IMR-90 (cell line): Measurements from ENCODE around the gene RETREG1. TPM values are rescaled to one million over a fixed set of nuclear protein-coding genes. Genes with fewer than 3 reads are reported as not detected.

Source experiments
- ATAC-seq: fragments of 200-7000 bp; cut with Tn5 transposase; 2 replicates; pipeline ENCODE4 v1.9.1; 2020; ENCODE audit warnings: low read depth, mild to moderate bottlenecking, moderate library complexity
- BruUV-seq: library from RNA; stranded (reverse); fragments of 400-500 nt; replicated peaks from 2 replicates; lab custom pipeline; 2021; lab: Mats Ljungman, UMichigan
- CTCF ChIA-PET: fragments of 300-600 bp; formaldehyde crosslinking; extraction: SDS; loops from one replicate; lab custom pipeline; 2021; ENCODE audit warnings: antibody characterized with exemption; lab: Yijun Ruan, JAX
- POLR2A ChIA-PET: fragments of 300-600 bp; sonication (Branson Sonifier 250); formaldehyde crosslinking; loops from one replicate; lab custom pipeline; 2022; ENCODE audit warnings: antibody characterized with exemption; ENCODE audit not compliant: unreplicated experiment; lab: Charles Lee
- DNase-seq: peaks from one replicate; pipeline ENCODE4 v3.0.0; 2013
- H2AFZ ChIP-seq: replicated peaks from 2 replicates; pipeline ENCODE3; 2013; ENCODE audit warnings: low read length, mild to moderate bottlenecking; ENCODE audit not compliant: poor library complexity
- H2AK5ac ChIP-seq: 2 replicates; pipeline ENCODE4 v1.6.1; 2013; ENCODE audit warnings: low read depth, low read length, inconsistent platforms
- H2AK9ac ChIP-seq: replicated peaks from 2 replicates; pipeline ENCODE3; 2013; ENCODE audit warnings: mild to moderate bottlenecking, low read depth, low read length, moderate library complexity; ENCODE audit not compliant: poor library complexity
- H2BK120ac ChIP-seq: 2 replicates; pipeline ENCODE4 v1.6.1; 2013; ENCODE audit warnings: low read depth, low read length, inconsistent platforms
- H2BK15ac ChIP-seq: 3 replicates; pipeline ENCODE4 v1.6.1; 2013; ENCODE audit warnings: low read depth, low read length, inconsistent platforms
- H2BK20ac ChIP-seq: 2 replicates; pipeline ENCODE4 v1.6.1; 2013; ENCODE audit warnings: low read depth, mild to moderate bottlenecking, inconsistent platforms, low read length, moderate library complexity
- H2BK5ac ChIP-seq: 2 replicates; pipeline ENCODE4 v1.6.1; 2013; ENCODE audit warnings: mild to moderate bottlenecking, low read depth, low read length, inconsistent platforms; ENCODE audit not compliant: poor library complexity, severe bottlenecking
- H3K14ac ChIP-seq: replicated peaks from 2 replicates; pipeline ENCODE4 v1.6.1; 2013; ENCODE audit warnings: low read depth, low read length, inconsistent platforms
- H3K18ac ChIP-seq: 2 replicates; pipeline ENCODE4 v1.6.1; 2013; ENCODE audit warnings: low read depth, low read length, control low read depth
- H3K23ac ChIP-seq: 2 replicates; pipeline ENCODE4 v1.6.1; 2013; ENCODE audit warnings: low read depth, low read length, inconsistent platforms
- H3K27ac ChIP-seq: 2 replicates; pipeline ENCODE4 v1.5.1; 2013; ENCODE audit warnings: mild to moderate bottlenecking, control low read depth, low read length; ENCODE audit not compliant: insufficient read depth
- H3K27me3 ChIP-seq: 2 replicates; pipeline ENCODE4 v1.6.1; 2013; ENCODE audit warnings: low read length; ENCODE audit not compliant: control insufficient read depth, insufficient read depth
- H3K36me3 ChIP-seq: 2 replicates; pipeline ENCODE4 v1.6.1; 2013; ENCODE audit warnings: low read length, mixed read lengths; ENCODE audit not compliant: control insufficient read depth, insufficient read depth
- H3K4ac ChIP-seq: 2 replicates; pipeline ENCODE4 v1.6.1; 2013; ENCODE audit warnings: low read depth, low read length, inconsistent platforms
- H3K4me1 ChIP-seq: 2 replicates; pipeline ENCODE4 v1.6.1; 2013; ENCODE audit warnings: low read length, mixed read lengths; ENCODE audit not compliant: control insufficient read depth, insufficient read depth
- H3K4me2 ChIP-seq: 2 replicates; pipeline ENCODE4 v1.6.1; 2013; ENCODE audit warnings: low read depth, mild to moderate bottlenecking, control low read depth, low read length, moderate library complexity
- H3K4me3 ChIP-seq: 2 replicates; pipeline ENCODE4 v1.5.1; 2013; ENCODE audit warnings: low read depth, mild to moderate bottlenecking, control low read depth, low read length, moderate library complexity; ENCODE audit not compliant: insufficient read depth
- H3K56ac ChIP-seq: 2 replicates; pipeline ENCODE4 v1.6.1; 2013; ENCODE audit warnings: low read length, inconsistent platforms; ENCODE audit not compliant: insufficient read depth; ENCODE audit errors: extremely low read depth
- H3K79me1 ChIP-seq, 2 experiments: 2 replicates each; pipeline ENCODE4 v1.6.1; 2013; ENCODE audit warnings: low read length in 2 of 2, inconsistent platforms in 1 of 2, low read depth in 1 of 2
- H3K9ac ChIP-seq: 2 replicates; pipeline ENCODE4 v1.6.1; 2013; ENCODE audit warnings: low read depth, low read length, control low read depth
- H3K9me1 ChIP-seq: 2 replicates; pipeline ENCODE4 v1.6.1; 2013; ENCODE audit warnings: low read length, inconsistent platforms; ENCODE audit not compliant: insufficient read depth
- H3K9me3 ChIP-seq: 2 replicates; pipeline ENCODE4 v1.6.1; 2013; ENCODE audit warnings: low read length; ENCODE audit not compliant: control insufficient read depth, insufficient read depth
- H4K20me1 ChIP-seq: 2 replicates; pipeline ENCODE4 v1.6.1; 2013; ENCODE audit warnings: low read length, inconsistent platforms; ENCODE audit not compliant: insufficient read depth
- H4K5ac ChIP-seq: 2 replicates; pipeline ENCODE4 v1.6.1; 2013; ENCODE audit warnings: mild to moderate bottlenecking, low read depth, low read length, control low read depth
- H4K8ac ChIP-seq, 2 experiments: 2 replicates each; pipeline ENCODE4 v1.6.1; 2013; ENCODE audit warnings: low read depth in 2 of 2, low read length in 2 of 2, control low read depth in 1 of 2, inconsistent platforms in 1 of 2
- H4K91ac ChIP-seq: 2 replicates; pipeline ENCODE4 v1.6.1; 2013; ENCODE audit warnings: low read depth, low read length, inconsistent platforms; ENCODE audit not compliant: insufficient read depth
- BHLHE40 ChIP-seq: fragments of 150-350 bp; IDR thresholded peaks from 2 replicates; pipeline ENCODE4 v1.6.1; 2016; ENCODE audit warnings: mild to moderate bottlenecking, low read depth, low read length
- CEBPB ChIP-seq: IDR thresholded peaks from 2 replicates; pipeline ENCODE4 v1.6.1; 2012; ENCODE audit warnings: low read depth, low read length, improper control_type of control experiment
- CHD1 ChIP-seq: IDR thresholded peaks from 2 replicates; pipeline ENCODE4 v1.6.1; 2012; ENCODE audit warnings: low read depth, low read length, improper control_type of control experiment
- ELK1 ChIP-seq: fragments of 150-350 bp; IDR thresholded peaks from 2 replicates; pipeline ENCODE4 v1.6.1; 2016; ENCODE audit warnings: low read depth, mild to moderate bottlenecking, low read length, moderate library complexity, borderline replicate concordance
- FOS ChIP-seq: fragments of 150-350 bp; IDR thresholded peaks from 2 replicates; pipeline ENCODE4 v1.6.1; 2016; ENCODE audit warnings: low read depth, low read length
- MAFK ChIP-seq: IDR thresholded peaks from 2 replicates; pipeline ENCODE4 v1.6.1; 2012; ENCODE audit warnings: low read depth, low read length, improper control_type of control experiment
- MAZ ChIP-seq: IDR thresholded peaks from 2 replicates; pipeline ENCODE4 v1.6.1; 2012; ENCODE audit warnings: low read depth, mild to moderate bottlenecking, low read length, improper control_type of control experiment, moderate library complexity, borderline replicate concordance
- MXI1 ChIP-seq: IDR thresholded peaks from 2 replicates; pipeline ENCODE4 v1.6.1; 2012; ENCODE audit warnings: low read depth, mild to moderate bottlenecking, low read length, moderate library complexity, borderline replicate concordance
- NFE2L2 ChIP-seq: fragments of 150-350 bp; IDR thresholded peaks from 2 replicates; pipeline ENCODE4 v1.6.1; 2016; ENCODE audit warnings: low read depth, mild to moderate bottlenecking, low read length
- POLR2A ChIP-seq: IDR thresholded peaks from 2 replicates; pipeline ENCODE4 v1.6.1; 2012; ENCODE audit warnings: mild to moderate bottlenecking, low read depth, low read length
- RAD21 ChIP-seq: IDR thresholded peaks from 2 replicates; pipeline ENCODE4 v1.6.1; 2012; ENCODE audit warnings: low read length, improper control_type of control experiment
- RCOR1 ChIP-seq: IDR thresholded peaks from 2 replicates; pipeline ENCODE4 v1.6.1; 2012; ENCODE audit warnings: mild to moderate bottlenecking, low read length, improper control_type of control experiment; ENCODE audit not compliant: insufficient replicate concordance
- RFX5 ChIP-seq: IDR thresholded peaks from 2 replicates; pipeline ENCODE4 v1.8.0; 2012; ENCODE audit warnings: low read depth, mild to moderate bottlenecking, low read length, moderate library complexity
- SMC3 ChIP-seq: fragments of 150-350 bp; IDR thresholded peaks from 2 replicates; pipeline ENCODE4 v1.6.1; 2016; ENCODE audit warnings: low read depth, mild to moderate bottlenecking, antibody characterized with exemption, low read length, moderate library complexity
- USF2 ChIP-seq: fragments of 150-350 bp; IDR thresholded peaks from 2 replicates; pipeline ENCODE4 v1.6.1; 2017; ENCODE audit warnings: mild to moderate bottlenecking, antibody characterized with exemption, low read length, low read depth
- WGBS, 2 experiments: methylation state at CpG; one replicate each; pipeline versions ENCODE4 v1.1.5 to v1.1.7; 2013; ENCODE audit warnings: missing lambda C conversion rate in 2 of 2; ENCODE audit not compliant: insufficient read length in 1 of 2; ENCODE audit errors: extremely low coverage in 2 of 2; 5-methylcytosine and 5-hydroxymethylcytosine counted together
- dilution Hi-C: fragments of 300-500 bp; cut with HindIII; formaldehyde crosslinking; loops from one replicate; pipeline ENCODE4 v1.14.3; 2018; ENCODE audit warnings: low sequenced_read_pairs; ENCODE audit not compliant: unreplicated experiment
- in situ Hi-C: fragments of 300-500 bp; cut with MboI; formaldehyde crosslinking; loops from 3 replicates; pipeline ENCODE4 v1.14.3; 2019; ENCODE audit warnings: low sequenced_read_pairs, inconsistent platforms, mixed read lengths
- intact Hi-C: fragments of 100-400 bp; cut with micrococcal nuclease; formaldehyde crosslinking; loops from 2 replicates; pipeline ENCODE4 v1.10.0; 2022
- polyA plus RNA-seq, 3 experiments: library from polyadenylated mRNA; depleted of rRNA; stranded (reverse); fragments of >200 nt; gene quantifications; 2 replicates each; pipeline ENCODE4 v1.2.3, GENCODE V29; 2012; ENCODE audit warnings: low replicate concordance in 1 of 3
- total RNA-seq: library from RNA; depleted of rRNA; stranded (reverse); fragments of >200 nt; gene quantifications from 2 replicates; pipeline ENCODE4 v1.2.3, GENCODE V29; 2012
- TF ChIP-seq, protein P1 (sequence below): conservative IDR thresholded peaks from 2 replicates; pipeline ENCODE4 v1.5.1; 2012; ENCODE audit warnings: mild to moderate bottlenecking, low read depth, low read length, improper control_type of control experiment

The RETREG1 gene
- total and polyA plus RNA-seq, 2 of the 4 experiments (the other 2 are of a cell fraction) = not detected

GRCh38 chr5:16600397-16600796 lies 16.4 kb downstream of the RETREG1 start:
- H3K79me1 ChIP-seq = no peaks in the 10 kb centered on the region
- no peaks in the 10 kb centered on the region; the same call in 1 of the 2 replicates for H3K4me1 ChIP-seq

More at GRCh38 chr5:16600397-16600796, 16.4 kb downstream of the RETREG1 start:
- TF ChIP-seq MXI1 (no peak), FOS (no peak), RFX5 (no peak), MAZ (no peak), ELK1 (no peak), USF2 (no peak), MAFK (no peak), POLR2A (no peak), BHLHE40 (no peak), RAD21 (no peak), CHD1 (no peak), SMC3 (no peak), RCOR1 (no peak), CEBPB (no peak), NFE2L2 (no peak)
- TF ChIP-seq, protein P1, sequence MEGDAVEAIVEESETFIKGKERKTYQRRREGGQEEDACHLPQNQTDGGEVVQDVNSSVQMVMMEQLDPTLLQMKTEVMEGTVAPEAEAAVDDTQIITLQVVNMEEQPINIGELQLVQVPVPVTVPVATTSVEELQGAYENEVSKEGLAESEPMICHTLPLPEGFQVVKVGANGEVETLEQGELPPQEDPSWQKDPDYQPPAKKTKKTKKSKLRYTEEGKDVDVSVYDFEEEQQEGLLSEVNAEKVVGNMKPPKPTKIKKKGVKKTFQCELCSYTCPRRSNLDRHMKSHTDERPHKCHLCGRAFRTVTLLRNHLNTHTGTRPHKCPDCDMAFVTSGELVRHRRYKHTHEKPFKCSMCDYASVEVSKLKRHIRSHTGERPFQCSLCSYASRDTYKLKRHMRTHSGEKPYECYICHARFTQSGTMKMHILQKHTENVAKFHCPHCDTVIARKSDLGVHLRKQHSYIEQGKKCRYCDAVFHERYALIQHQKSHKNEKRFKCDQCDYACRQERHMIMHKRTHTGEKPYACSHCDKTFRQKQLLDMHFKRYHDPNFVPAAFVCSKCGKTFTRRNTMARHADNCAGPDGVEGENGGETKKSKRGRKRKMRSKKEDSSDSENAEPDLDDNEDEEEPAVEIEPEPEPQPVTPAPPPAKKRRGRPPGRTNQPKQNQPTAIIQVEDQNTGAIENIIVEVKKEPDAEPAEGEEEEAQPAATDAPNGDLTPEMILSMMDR = no peak
- no peaks in the 10 kb centered on the region for H3K9me3 ChIP-seq
- 11% methylated on average over 3 of the region's 7 CpGs; no CpG with 5 or more reads in 1 of the 2 experiments for WGBS, 2 experiments
- dilution Hi-C loops = no loop called here
- H3K27me3 ChIP-seq = peaks cover 41% of the 10 kb centered on the region
- no peak overlapping the region for H2BK120ac ChIP-seq
- no peak overlapping the region for H3K23ac ChIP-seq
- no peak overlapping the region for H3K9ac ChIP-seq
- no TSS peak for BruUV-seq
- no peak overlapping the region for H3K18ac ChIP-seq
- no peak overlapping the region for H3K4me2 ChIP-seq
- no peak overlapping the region for H2AFZ ChIP-seq
- H2BK20ac ChIP-seq = no peak overlapping the region
- H3K36me3 ChIP-seq = no peaks in the 10 kb centered on the region
- no peak overlapping the region for H3K4ac ChIP-seq
- H3K56ac ChIP-seq = no peak overlapping the region
- ATAC-seq (no peak), DNase-seq (no peak)
- CTCF ChIA-PET = no interaction called here
- intact Hi-C loops = no loop called here
- no peak overlapping the region for H3K27ac ChIP-seq
- no peak overlapping the region for H2BK5ac ChIP-seq
- H4K91ac ChIP-seq = no peak overlapping the region
- H4K5ac ChIP-seq = no peak overlapping the region
- no peak overlapping the region for H4K8ac ChIP-seq
- no peak overlapping the region for H3K14ac ChIP-seq
- no peaks in the 10 kb centered on the region for H4K20me1 ChIP-seq
- no peak overlapping the region for H2BK15ac ChIP-seq
- POLR2A ChIA-PET = no interaction called here
- H3K9me1 ChIP-seq = no peaks in the 10 kb centered on the region
- in situ Hi-C loops = no loop called here
- H2AK9ac ChIP-seq = peak overlapping the region; percentile 18
- H2AK5ac ChIP-seq = no peak overlapping the region
- no peak overlapping the region for H3K4me3 ChIP-seq
